HG03342 (cell line): ENCODE measurements around the gene MYH8.

Experiments used
- ATAC-seq: cut with Tn5 transposase; IDR thresholded peaks from one replicate; pipeline ENCODE4 v1.9.1; 2021; ENCODE audit warnings: mild to moderate bottlenecking, moderate library complexity; ENCODE audit not compliant: unreplicated experiment

The MYH8 gene

GRCh38 chr17:10384175-10384574 is 37.6 kb downstream of the MYH8 start:
- no peak for ATAC-seq

GRCh38 chr17:10380631-10381408 is 40.9 kb downstream of the MYH8 start:
- no peak for ATAC-seq

GRCh38 chr17:10372906-10373305 is 48.8 kb downstream of the MYH8 start, which contains the start of gene MYH13:
Gene MYH13, minus strand, starts transcription at chr17:10373006. Its CDS starts 8,476 bp downstream, at chr17:10364530.
- ATAC-seq, result no peak

GRCh38 chr17:10370016-10370608 is 51.6 kb downstream of the MYH8 start:
- no peak for ATAC-seq

GRCh38 chr17:10369239-10369638 is 52.5 kb downstream of the MYH8 start:
- ATAC-seq, result no peak

- no peak for ATAC-seq
Observed at GRCh38 chr17:10368561-10368960, 53.2 kb downstream of the MYH8 start.

GRCh38 chr17:10360578-10360977 is 61.2 kb downstream of the MYH8 start:
- ATAC-seq, result no peak

- no peak for ATAC-seq
Observed at GRCh38 chr17:10357768-10358167, 64.0 kb downstream of the MYH8 start.

GRCh38 chr17:10354651-10355050 is 67.1 kb downstream of the MYH8 start:
- ATAC-seq, result no peak

GRCh38 chr17:10352893-10353292 is 68.9 kb downstream of the MYH8 start:
- no peak for ATAC-seq

- ATAC-seq, result no peak
Observed at GRCh38 chr17:10349403-10349802, 72.3 kb downstream of the MYH8 start.

- no peak for ATAC-seq
Observed at GRCh38 chr17:10344816-10345215, 76.9 kb downstream of the MYH8 start.
